ENCODE results near the gene CCDC97. TPM values are rescaled to one million over a fixed set of nuclear protein-coding genes. Genes with fewer than 3 reads are reported as not detected.

The CCDC97 gene
- polyA plus RNA-seq, 1 donor from 2014 or later, result 4.9 TPM

DNA sequence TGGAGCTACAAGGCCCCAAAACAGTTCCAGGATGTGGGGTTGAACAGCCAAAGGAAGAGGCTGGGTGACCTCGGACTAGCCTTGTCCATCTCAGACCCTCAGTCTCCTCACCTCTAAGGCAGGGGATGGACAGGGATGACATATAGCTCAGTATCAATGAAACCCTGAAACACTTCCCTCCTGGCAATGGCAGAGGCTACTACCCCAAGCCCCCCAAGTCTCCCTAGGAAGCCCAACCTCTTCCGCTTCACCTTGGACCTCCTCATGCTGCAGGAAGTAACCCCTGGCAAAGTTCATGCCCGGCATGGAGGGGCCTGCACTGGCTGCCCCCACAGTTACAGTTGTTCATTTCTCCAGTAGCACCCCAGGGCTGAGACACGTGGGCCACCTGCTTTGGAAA, 10.6 kb downstream of the CCDC97 start:
- H3K36me3 ChIP-seq (ENCODE audit: insufficient read depth, low read length), result peaks cover 6% of the 10 kb centered on the region
- no peaks in the 10 kb centered on the region for H3K9me2 ChIP-seq (ENCODE audit: insufficient read depth, low read length)
- H4K20me1 ChIP-seq (ENCODE audit: insufficient read depth), result no peaks in the 10 kb centered on the region
- H3K27me3 ChIP-seq (ENCODE audit: insufficient read depth, low read depth, low read length), result no peaks in the 10 kb centered on the region
- no peak overlapping the region for H2AFZ ChIP-seq (ENCODE audit: low read depth, low read length)
- H3K9ac ChIP-seq (ENCODE audit: low read length), result no peak overlapping the region
- no peaks in the 10 kb centered on the region for H3K9me3 ChIP-seq (ENCODE audit: low read length)
- H3K79me2 ChIP-seq (replicated peaks; ENCODE audit: insufficient read depth, low read length), result no peaks in the 10 kb centered on the region
- H3F3A ChIP-seq (ENCODE audit: insufficient read depth, low read length, poor library complexity, severe bottlenecking), result no peaks in the 10 kb centered on the region
- TF ChIP-seq EZH2 (IDR thresholded peaks at IDR 0.05; ENCODE audit: borderline replicate concordance, insufficient read depth, low read length, poor library complexity, severe bottlenecking) (no peak), RAD21 (conservative IDR thresholded peaks at IDR 0.05) (no peak), SMC3 (conservative IDR thresholded peaks at IDR 0.05; ENCODE audit: poor library complexity) (no peak), POLR2AphosphoS5 (IDR thresholded peaks at IDR 0.05) (no peak)
- TF ChIP-seq, protein P1, sequence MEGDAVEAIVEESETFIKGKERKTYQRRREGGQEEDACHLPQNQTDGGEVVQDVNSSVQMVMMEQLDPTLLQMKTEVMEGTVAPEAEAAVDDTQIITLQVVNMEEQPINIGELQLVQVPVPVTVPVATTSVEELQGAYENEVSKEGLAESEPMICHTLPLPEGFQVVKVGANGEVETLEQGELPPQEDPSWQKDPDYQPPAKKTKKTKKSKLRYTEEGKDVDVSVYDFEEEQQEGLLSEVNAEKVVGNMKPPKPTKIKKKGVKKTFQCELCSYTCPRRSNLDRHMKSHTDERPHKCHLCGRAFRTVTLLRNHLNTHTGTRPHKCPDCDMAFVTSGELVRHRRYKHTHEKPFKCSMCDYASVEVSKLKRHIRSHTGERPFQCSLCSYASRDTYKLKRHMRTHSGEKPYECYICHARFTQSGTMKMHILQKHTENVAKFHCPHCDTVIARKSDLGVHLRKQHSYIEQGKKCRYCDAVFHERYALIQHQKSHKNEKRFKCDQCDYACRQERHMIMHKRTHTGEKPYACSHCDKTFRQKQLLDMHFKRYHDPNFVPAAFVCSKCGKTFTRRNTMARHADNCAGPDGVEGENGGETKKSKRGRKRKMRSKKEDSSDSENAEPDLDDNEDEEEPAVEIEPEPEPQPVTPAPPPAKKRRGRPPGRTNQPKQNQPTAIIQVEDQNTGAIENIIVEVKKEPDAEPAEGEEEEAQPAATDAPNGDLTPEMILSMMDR (IDR thresholded peaks at IDR 0.05; ENCODE audit: poor library complexity, severe bottlenecking), result no peak
- no peak overlapping the region for H3K27ac ChIP-seq (ENCODE audit: low read length)
- no peak overlapping the region for H3K4me2 ChIP-seq (ENCODE audit: low read length)
- no peak overlapping the region for H3K4me3 ChIP-seq (ENCODE audit: low read length)

DNA sequence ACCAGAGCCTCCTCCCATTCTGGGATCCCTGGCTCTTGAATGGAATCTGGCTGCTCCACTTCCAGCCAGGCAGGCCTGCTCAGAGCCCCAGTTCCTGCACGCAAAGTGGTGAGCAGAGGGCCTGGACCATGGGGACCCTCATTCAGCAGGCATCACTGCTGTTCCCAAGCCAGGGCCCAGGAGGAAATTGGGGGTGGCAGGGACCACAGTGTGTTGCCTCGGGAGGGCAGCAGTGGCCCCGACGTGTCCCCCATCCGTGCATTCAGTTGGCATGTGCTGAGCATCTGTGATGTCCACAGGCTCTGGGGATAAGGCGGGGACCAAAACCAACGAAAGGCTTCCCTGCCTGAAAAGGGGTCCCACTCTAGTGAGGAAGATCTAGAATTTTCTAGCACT, 11.2 kb downstream of the CCDC97 start:
- Histone ChIP-seq H3K4me2 (ENCODE audit: low read length) (no peak overlapping the region), H2AFZ (ENCODE audit: low read depth, low read length) (no peak overlapping the region)

More for the DNA sequence above, 11.2 kb downstream of the CCDC97 start:
- Histone ChIP-seq H3K27ac (ENCODE audit: low read length) (no peak overlapping the region), H3K9me2 (ENCODE audit: insufficient read depth, low read length) (no peaks in the 10 kb centered on the region), H3K79me2 (replicated peaks; ENCODE audit: insufficient read depth, low read length) (no peaks in the 10 kb centered on the region), H4K20me1 (ENCODE audit: insufficient read depth) (no peaks in the 10 kb centered on the region), H3K9me3 (ENCODE audit: low read length) (no peaks in the 10 kb centered on the region), H3K27me3 (ENCODE audit: insufficient read depth, low read depth, low read length) (no peaks in the 10 kb centered on the region), H3K36me3 (ENCODE audit: insufficient read depth, low read length) (peaks cover 6% of the 10 kb centered on the region), H3F3A (ENCODE audit: insufficient read depth, low read length, poor library complexity, severe bottlenecking) (no peaks in the 10 kb centered on the region), H3K9ac (ENCODE audit: low read length) (no peak overlapping the region), H3K4me3 (ENCODE audit: low read length) (no peak overlapping the region)
- TF ChIP-seq POLR2AphosphoS5 (IDR thresholded peaks at IDR 0.05), result no peak
- TF ChIP-seq, protein P1 (IDR thresholded peaks at IDR 0.05; ENCODE audit: poor library complexity, severe bottlenecking), result no peak
- no peak for TF ChIP-seq SMC3 (conservative IDR thresholded peaks at IDR 0.05; ENCODE audit: poor library complexity)
- TF ChIP-seq EP300 (conservative IDR thresholded peaks at IDR 0.05; ENCODE audit: poor library complexity, severe bottlenecking), result no peak
- TF ChIP-seq EZH2 (IDR thresholded peaks at IDR 0.05; ENCODE audit: borderline replicate concordance, insufficient read depth, low read length, poor library complexity, severe bottlenecking), result no peak
- TF ChIP-seq RAD21 (conservative IDR thresholded peaks at IDR 0.05), result no peak
- no peak for TF ChIP-seq TAF1 (IDR thresholded peaks at IDR 0.05; ENCODE audit: low read depth)
- TF ChIP-seq, protein P2, sequence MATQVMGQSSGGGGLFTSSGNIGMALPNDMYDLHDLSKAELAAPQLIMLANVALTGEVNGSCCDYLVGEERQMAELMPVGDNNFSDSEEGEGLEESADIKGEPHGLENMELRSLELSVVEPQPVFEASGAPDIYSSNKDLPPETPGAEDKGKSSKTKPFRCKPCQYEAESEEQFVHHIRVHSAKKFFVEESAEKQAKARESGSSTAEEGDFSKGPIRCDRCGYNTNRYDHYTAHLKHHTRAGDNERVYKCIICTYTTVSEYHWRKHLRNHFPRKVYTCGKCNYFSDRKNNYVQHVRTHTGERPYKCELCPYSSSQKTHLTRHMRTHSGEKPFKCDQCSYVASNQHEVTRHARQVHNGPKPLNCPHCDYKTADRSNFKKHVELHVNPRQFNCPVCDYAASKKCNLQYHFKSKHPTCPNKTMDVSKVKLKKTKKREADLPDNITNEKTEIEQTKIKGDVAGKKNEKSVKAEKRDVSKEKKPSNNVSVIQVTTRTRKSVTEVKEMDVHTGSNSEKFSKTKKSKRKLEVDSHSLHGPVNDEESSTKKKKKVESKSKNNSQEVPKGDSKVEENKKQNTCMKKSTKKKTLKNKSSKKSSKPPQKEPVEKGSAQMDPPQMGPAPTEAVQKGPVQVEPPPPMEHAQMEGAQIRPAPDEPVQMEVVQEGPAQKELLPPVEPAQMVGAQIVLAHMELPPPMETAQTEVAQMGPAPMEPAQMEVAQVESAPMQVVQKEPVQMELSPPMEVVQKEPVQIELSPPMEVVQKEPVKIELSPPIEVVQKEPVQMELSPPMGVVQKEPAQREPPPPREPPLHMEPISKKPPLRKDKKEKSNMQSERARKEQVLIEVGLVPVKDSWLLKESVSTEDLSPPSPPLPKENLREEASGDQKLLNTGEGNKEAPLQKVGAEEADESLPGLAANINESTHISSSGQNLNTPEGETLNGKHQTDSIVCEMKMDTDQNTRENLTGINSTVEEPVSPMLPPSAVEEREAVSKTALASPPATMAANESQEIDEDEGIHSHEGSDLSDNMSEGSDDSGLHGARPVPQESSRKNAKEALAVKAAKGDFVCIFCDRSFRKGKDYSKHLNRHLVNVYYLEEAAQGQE (IDR thresholded peaks at IDR 0.05; ENCODE audit: borderline replicate concordance), result no peak
- no peak for TF ChIP-seq MXI1 (conservative IDR thresholded peaks at IDR 0.05; ENCODE audit: poor library complexity, severe bottlenecking)

All from neural cell (in vitro differentiated cells).